GM23248 (cell line): ENCODE measurements around the gene KLHL10.

ENCODE experiments used
- EZH2 ChIP-seq: fragments of 200-600 bp; sonication (generic); IDR thresholded peaks from 2 replicates; pipeline ENCODE4 v1.6.1; 2018; ENCODE audit warnings: antibody characterized with exemption, mild to moderate bottlenecking; ENCODE audit not compliant: insufficient read depth, poor library complexity, severe bottlenecking
- EZH2phosphoT487 ChIP-seq: fragments of 200-600 bp; sonication (generic); IDR thresholded peaks from 2 replicates; pipeline ENCODE4 v1.6.1; 2018; ENCODE audit warnings: antibody characterized with exemption, moderate library complexity, mild to moderate bottlenecking, low read depth; ENCODE audit not compliant: insufficient read depth

DNA sequence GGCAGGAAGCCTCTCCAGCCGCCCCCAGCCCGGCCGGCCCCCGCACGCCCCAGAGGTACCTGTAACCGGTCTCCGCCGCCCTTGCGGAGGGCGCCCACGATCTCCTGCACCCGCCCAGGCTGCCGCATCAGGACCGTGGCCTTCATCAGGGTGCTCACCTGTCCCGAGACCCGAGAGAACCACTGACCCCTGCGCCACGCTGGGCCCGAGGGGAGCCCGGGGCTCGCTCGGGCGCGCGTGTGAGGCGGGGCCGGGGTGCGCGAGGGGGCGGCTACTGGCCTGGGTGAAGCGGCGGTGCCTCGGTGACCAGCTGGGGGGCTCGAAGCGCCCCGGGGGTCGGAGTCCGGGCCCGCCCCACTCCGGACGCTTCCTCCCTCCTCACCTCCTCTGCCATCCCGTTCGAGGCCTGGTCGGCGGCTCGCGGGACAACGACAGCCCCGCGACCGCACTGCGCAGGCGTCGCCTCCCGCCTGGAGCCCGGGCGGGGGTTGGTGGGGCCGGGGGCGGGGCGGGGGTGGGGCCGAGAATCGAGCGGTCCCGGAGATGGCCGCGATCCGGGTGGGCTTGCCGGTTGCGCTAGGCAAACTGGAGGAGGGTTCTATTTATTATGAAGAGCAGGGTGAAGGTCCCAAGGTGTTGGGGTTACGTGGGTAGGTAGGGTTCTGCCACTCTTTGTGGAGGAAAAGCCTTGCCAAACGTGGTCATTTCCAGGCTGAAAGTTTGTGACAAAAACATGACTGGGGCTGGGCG lies 1.6 kb upstream of the KLHL10 start, which contains the start of gene NT5C3B:
- TF ChIP-seq EZH2, result no peak
- TF ChIP-seq EZH2phosphoT487, result no peak
